ENCODE data around the gene TCF7. TPM values are rescaled to one million over a fixed set of nuclear protein-coding genes. Genes with fewer than 3 reads are reported as not detected.
A peak's percentile ranks its signal among the peaks of the same experiment; 100 is the strongest.

Gene TCF7
- total RNA-seq, 1 experiment from 2014 or later: 16.8 TPM

DNA sequence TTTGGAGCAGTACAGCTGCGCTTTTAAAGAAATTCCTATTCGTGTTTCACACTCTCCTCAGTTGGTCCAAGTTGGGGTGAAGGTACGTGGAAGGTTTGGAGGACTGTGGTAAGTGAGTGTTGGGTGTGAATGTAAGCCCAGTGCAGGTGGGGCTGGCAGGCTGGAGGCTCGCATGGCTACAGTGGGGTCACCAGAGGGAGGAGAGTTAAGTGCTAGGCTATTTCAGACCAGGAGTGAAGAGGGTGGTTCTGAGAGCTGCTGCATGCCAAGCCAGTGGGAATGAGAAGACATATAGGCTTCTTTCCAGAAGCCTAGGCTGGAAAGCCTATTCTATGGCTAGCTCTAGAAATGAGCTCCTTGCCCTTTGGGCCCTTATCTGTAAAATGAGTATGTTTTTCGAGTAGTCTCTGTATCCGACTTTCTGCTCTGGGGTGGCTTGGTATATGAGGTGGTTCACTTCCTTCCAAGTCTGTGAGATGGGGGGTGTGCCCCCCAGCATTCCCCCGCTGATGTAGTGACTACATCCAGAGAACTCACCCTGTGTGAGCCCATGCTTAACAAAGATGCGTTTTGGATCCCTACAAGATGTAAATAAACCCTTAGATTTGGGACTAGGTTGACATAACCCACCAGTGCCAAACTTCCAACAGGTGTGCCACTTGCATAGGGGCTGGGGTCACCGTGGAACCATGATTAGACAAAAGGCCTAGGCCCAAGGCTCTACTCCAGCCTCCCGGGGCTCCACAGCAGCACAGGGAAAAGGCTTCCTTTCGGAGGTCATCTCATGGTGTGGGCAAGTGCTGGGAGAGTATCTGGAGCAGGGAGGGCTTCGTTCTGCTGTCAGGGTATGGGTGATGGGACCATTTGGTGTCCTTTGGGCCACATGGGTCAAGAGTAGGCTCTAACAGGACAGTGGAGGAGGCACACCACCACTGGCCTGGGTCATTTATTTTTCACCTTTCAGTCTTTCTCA lies 2.6 kb downstream of the TCF7 start:
- intact Hi-C loops (cut with micrococcal nuclease; ENCODE audit: unreplicated experiment): no loop called here
- no peak overlapping the region for H3K4me3 Mint-ChIP-seq (ENCODE audit: low read depth, unreplicated experiment)
- no peaks in the 10 kb centered on the region for H3K9me3 Mint-ChIP-seq (ENCODE audit: low read depth, unreplicated experiment)
- CTCF ChIA-PET: interaction anchor here (1.0 to 1.1 kb wide), 2 partner anchors 33 to 78 kb away, joined by 4 read pairs; no protein-coding TSS in a partner anchor
- no peak overlapping the region for H3K27ac Mint-ChIP-seq (ENCODE audit: unreplicated experiment)
- H3K27me3 Mint-ChIP-seq (ENCODE audit: unreplicated experiment): peaks cover 8% of the 10 kb centered on the region
- peaks cover 17% of the 10 kb centered on the region for H3K4me1 Mint-ChIP-seq (ENCODE audit: low read depth, unreplicated experiment)
- no peak for DNase-seq
- TF ChIP-seq, protein P1, sequence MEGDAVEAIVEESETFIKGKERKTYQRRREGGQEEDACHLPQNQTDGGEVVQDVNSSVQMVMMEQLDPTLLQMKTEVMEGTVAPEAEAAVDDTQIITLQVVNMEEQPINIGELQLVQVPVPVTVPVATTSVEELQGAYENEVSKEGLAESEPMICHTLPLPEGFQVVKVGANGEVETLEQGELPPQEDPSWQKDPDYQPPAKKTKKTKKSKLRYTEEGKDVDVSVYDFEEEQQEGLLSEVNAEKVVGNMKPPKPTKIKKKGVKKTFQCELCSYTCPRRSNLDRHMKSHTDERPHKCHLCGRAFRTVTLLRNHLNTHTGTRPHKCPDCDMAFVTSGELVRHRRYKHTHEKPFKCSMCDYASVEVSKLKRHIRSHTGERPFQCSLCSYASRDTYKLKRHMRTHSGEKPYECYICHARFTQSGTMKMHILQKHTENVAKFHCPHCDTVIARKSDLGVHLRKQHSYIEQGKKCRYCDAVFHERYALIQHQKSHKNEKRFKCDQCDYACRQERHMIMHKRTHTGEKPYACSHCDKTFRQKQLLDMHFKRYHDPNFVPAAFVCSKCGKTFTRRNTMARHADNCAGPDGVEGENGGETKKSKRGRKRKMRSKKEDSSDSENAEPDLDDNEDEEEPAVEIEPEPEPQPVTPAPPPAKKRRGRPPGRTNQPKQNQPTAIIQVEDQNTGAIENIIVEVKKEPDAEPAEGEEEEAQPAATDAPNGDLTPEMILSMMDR (IDR thresholded peaks at IDR 0.05; ENCODE audit: unreplicated experiment): no peak
- H3K36me3 Mint-ChIP-seq (ENCODE audit: insufficient read depth, unreplicated experiment): peaks cover 34% of the 10 kb centered on the region
- BruUV-seq (replicated peaks): TSS peak; percentile 39

DNA sequence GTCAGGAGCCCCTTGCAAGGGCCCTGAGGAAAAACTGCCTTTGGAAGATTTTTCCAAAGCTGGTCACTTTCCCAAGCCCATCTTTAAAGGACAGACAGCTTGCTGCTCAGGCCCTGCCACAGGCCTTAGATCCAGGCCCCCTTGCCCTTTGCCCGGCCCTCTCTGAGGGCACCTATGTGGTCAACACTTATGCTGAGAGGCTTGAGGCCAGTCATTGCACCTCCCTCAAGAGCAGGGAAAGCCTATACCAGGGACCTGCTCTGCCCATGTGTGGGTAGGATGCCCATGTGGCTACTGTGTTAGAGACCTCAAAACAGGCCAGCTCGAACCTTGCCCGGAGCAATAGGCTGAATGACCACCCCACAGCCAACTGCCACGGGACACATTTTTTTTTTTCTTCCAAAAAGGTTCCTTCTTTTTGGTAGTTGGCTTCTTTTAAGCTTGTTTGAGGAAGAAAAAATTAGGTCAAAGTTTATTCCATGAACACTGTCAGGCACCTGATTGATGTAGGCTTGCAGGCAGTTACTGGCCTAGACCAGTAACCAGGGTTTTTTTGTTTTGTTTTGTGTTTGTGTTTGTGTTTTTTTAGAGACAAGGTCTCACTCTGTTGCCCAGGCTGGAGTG lies 3.8 kb downstream of the TCF7 start:
- CTCF ChIA-PET: interaction anchor here (1.0 to 1.2 kb wide), 2 partner anchors 31 to 79 kb away, joined by 3 to 4 read pairs; no protein-coding TSS in a partner anchor
- no peak overlapping the region for H3K4me3 Mint-ChIP-seq (ENCODE audit: low read depth, unreplicated experiment)
- H3K27ac Mint-ChIP-seq (ENCODE audit: unreplicated experiment): no peak overlapping the region
- H3K4me1 Mint-ChIP-seq (ENCODE audit: low read depth, unreplicated experiment): peaks cover 17% of the 10 kb centered on the region
- H3K27me3 Mint-ChIP-seq (ENCODE audit: unreplicated experiment): no peaks in the 10 kb centered on the region
- TF ChIP-seq, protein P1 (IDR thresholded peaks at IDR 0.05; ENCODE audit: unreplicated experiment): no peak
- intact Hi-C loops (cut with micrococcal nuclease; ENCODE audit: unreplicated experiment): no loop called here
- H3K9me3 Mint-ChIP-seq (ENCODE audit: low read depth, unreplicated experiment): no peaks in the 10 kb centered on the region
- no TSS peak for BruUV-seq (replicated peaks)
- H3K36me3 Mint-ChIP-seq (ENCODE audit: insufficient read depth, unreplicated experiment): peaks cover 38% of the 10 kb centered on the region
- no peak for DNase-seq

DNA sequence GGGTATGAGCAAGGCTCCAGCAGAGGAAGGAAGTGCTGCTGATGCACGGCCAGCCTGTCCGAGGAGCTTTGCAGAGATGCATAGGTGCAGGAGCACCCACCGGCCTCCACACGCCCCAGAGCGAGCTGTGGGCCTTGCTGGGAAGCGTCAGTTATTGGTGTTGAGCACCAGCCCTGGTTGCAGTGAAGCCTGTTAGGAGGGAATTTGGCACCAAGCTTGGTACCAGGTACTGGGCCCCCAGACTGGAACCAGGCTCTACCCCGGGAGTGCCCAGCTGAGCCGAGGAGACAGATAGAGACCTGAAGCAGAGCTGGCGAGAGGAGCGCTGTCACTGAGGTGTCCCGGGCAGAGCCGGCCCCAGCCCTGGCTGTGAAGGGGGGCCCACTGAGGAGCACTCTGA lies 5.2 kb downstream of the TCF7 start:
- no peak overlapping the region for H3K27ac Mint-ChIP-seq (ENCODE audit: unreplicated experiment)
- no peak overlapping the region for H3K4me3 Mint-ChIP-seq (ENCODE audit: low read depth, unreplicated experiment)
- peaks cover 10% of the 10 kb centered on the region for H3K4me1 Mint-ChIP-seq (ENCODE audit: low read depth, unreplicated experiment)
- TF ChIP-seq, protein P1 (IDR thresholded peaks at IDR 0.05; ENCODE audit: unreplicated experiment): no peak
- CTCF ChIA-PET: no interaction called here
- peaks cover 30% of the 10 kb centered on the region for H3K36me3 Mint-ChIP-seq (ENCODE audit: insufficient read depth, unreplicated experiment)
- no TSS peak for BruUV-seq (replicated peaks)
- no peaks in the 10 kb centered on the region for H3K9me3 Mint-ChIP-seq (ENCODE audit: low read depth, unreplicated experiment)
- intact Hi-C loops (cut with micrococcal nuclease; ENCODE audit: unreplicated experiment): no loop called here
- H3K27me3 Mint-ChIP-seq (ENCODE audit: unreplicated experiment): no peaks in the 10 kb centered on the region
- no peak for DNase-seq

DNA sequence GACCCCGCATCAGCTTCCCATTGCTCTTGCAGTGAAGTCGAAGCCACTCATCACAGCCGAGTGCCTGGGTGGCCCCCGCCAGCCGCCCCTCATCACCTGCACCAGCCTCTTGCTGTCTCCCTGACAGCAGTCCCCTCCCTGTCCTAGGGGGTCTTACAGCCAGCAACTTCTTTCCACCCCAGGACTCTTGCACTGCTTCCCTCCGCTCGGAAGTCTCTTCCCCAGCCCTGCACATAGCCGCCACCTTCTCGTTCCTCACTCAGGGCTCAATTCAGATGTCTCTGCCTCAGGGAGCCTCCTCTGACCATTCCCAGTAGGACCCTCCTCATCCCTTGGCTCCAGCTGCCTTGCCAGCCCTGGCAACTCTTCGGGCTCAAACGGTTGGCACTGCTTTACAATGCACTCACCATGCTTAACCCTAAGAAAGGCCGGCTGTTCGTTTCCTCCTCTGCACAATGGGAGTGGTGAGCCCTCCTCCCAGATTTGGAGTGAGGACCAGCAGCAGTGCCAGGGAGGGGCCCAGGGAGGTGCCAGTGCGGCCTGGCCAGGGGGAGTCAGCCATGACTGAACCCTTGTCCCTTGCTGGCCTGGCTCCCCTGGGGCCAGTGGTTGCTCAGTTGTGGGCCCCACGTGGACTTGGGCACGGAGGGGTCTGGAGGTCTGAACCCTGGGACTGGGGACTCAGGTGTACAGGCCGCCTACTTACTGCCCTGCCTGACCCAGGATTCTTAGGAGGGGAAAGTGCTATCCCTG lies 6.1 kb downstream of the TCF7 start:
- Mint-ChIP-seq H3K4me1 (ENCODE audit: low read depth, unreplicated experiment) (peaks cover 13% of the 10 kb centered on the region), H3K27me3 (ENCODE audit: unreplicated experiment) (no peaks in the 10 kb centered on the region), H3K27ac (ENCODE audit: unreplicated experiment) (peak overlapping the region; percentile 10), H3K4me3 (ENCODE audit: low read depth, unreplicated experiment) (no peak overlapping the region), H3K36me3 (ENCODE audit: insufficient read depth, unreplicated experiment) (peaks cover 29% of the 10 kb centered on the region), H3K9me3 (ENCODE audit: low read depth, unreplicated experiment) (no peaks in the 10 kb centered on the region)
- TF ChIP-seq, protein P1 (IDR thresholded peaks at IDR 0.05; ENCODE audit: unreplicated experiment): no peak
- no TSS peak for BruUV-seq (replicated peaks)
- intact Hi-C loops (cut with micrococcal nuclease; ENCODE audit: unreplicated experiment): no loop called here
- CTCF ChIA-PET: interaction anchor here (0.7 to 1.8 kb wide), 2 partner anchors 19 to 431 kb away, joined by 3 to 7 read pairs; no protein-coding TSS in a partner anchor
- no peak for DNase-seq
